LHCN-M2 (cell line): ENCODE results near the gene FOXP1. TPM values are rescaled to one million over a fixed set of nuclear protein-coding genes. Genes with fewer than 3 reads are reported as not detected.
A peak's percentile ranks its signal among the peaks of the same experiment; 100 is the strongest.

ENCODE experiments used
- DNase-seq: peaks from one replicate; pipeline ENCODE4 v3.0.0-alpha.2; 2012; ENCODE audit warnings: low read depth
- total RNA-seq: library from RNA; depleted of rRNA; stranded (reverse); fragments of >200 nt; gene quantifications from 2 replicates; pipeline ENCODE4 v1.2.3, GENCODE V29; 2014; rRNA removed

The FOXP1 gene
- total RNA-seq, 1 experiment from 2014 or later: 18.2 TPM

- no peak for DNase-seq
Observed at GRCh38 chr3:70930066-70930465, 653.5 kb downstream of the FOXP1 start.

- no peak for DNase-seq
Observed at GRCh38 chr3:70927239-70927638, 656.3 kb downstream of the FOXP1 start.

- DNase-seq: no peak
Observed at GRCh38 chr3:70926835-70927234, 656.7 kb downstream of the FOXP1 start.

GRCh38 chr3:70919661-70920060 lies 663.9 kb downstream of the FOXP1 start:
- no peak for DNase-seq

GRCh38 chr3:70919091-70919490 lies 664.4 kb downstream of the FOXP1 start:
- DNase-seq: peak; percentile 9

- no peak for DNase-seq
Observed at GRCh38 chr3:70916375-70917055, 667.0 kb downstream of the FOXP1 start.

GRCh38 chr3:70914862-70915261 lies 668.7 kb downstream of the FOXP1 start:
- no peak for DNase-seq

- no peak for DNase-seq
Observed at GRCh38 chr3:70911719-70912118, 671.8 kb downstream of the FOXP1 start.

- DNase-seq: no peak
Observed at GRCh38 chr3:70905491-70905890, 678.0 kb downstream of the FOXP1 start.

Other genes starting within 250 kb of the FOXP1 start
- 0.06 and 0.11 TPM in 2 replicates for gene EIF4E3, start 141.7 kb upstream of the FOXP1 start, total RNA-seq
- not detected in 2 replicates for gene GPR27, start 170.1 kb upstream of the FOXP1 start, total RNA-seq
- not detected in 2 replicates for gene PROK2, start 201.4 kb upstream of the FOXP1 start, total RNA-seq